Stimulated activated naive CD8-positive, alpha-beta T cell treated with anti-CD3 and anti-CD28 coated beads, Interleukin-15, amount 100 ng/mL, for 72 hours (primary cell): ENCODE data around the gene PFKFB3.
A peak's percentile ranks its signal among the peaks of the same experiment; 100 is the strongest.
"Not testable (repeated sequence)": the region's sequence is repeated elsewhere in the genome, so short reads cannot be mapped to it uniquely, and the experiment has no call there.

Experiments
- ATAC-seq: fragments of 150-1000 bp; cut with Tn5 transposase; 2 replicates; pipeline ENCODE4 v1.10.0; 2021; ENCODE audit warnings: mild to moderate bottlenecking, moderate library complexity
- DNase-seq, 2 donors: peaks; one replicate each; pipeline ENCODE4 v3.0.0; 2021 to 2022
- H3K27ac Mint-ChIP-seq, 2 donors: one replicate each; pipeline ENCODE4 v1.8.0; 2022; ENCODE audit warnings: mild to moderate bottlenecking in 2 of 2, mixed read lengths in 2 of 2, moderate library complexity in 2 of 2
- H3K27me3 Mint-ChIP-seq: one replicate; pipeline ENCODE4 v1.8.0; 2022; ENCODE audit warnings: mixed read lengths
- H3K4me1 Mint-ChIP-seq: one replicate; pipeline ENCODE4 v1.8.0; 2022; ENCODE audit warnings: mild to moderate bottlenecking, mixed read lengths
- H3K4me3 Mint-ChIP-seq, 2 donors: one replicate each; pipeline ENCODE4 v1.8.0; 2022; ENCODE audit warnings: mild to moderate bottlenecking in 2 of 2, mixed read lengths in 2 of 2, moderate library complexity in 1 of 2
- H3K9me3 Mint-ChIP-seq, 2 donors: one replicate each; pipeline ENCODE4 v1.8.0; 2022; ENCODE audit warnings: mixed read lengths in 2 of 2

Gene PFKFB3

DNA sequence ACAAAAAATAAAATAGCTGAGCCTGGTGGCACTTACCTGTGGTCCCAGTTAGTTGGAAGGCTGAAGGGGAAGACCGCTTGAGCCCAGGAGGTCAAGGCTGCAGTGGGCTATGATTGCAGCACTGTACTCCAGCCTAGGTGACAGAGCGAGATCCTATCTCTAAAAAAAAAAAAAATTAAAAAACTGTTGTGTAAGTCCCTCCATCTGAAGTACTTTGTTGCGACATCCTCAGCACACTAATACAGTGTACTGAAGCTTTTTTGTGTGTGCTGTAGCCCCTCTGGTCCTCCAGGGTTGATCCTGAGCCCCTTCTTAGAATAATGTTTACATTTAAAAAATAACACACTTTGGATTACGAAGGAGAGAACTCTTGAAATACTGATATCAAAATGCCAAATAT is 71.3 kb downstream of the PFKFB3 start:
- no peaks in the 10 kb centered on the region for H3K27me3 Mint-ChIP-seq
- peaks cover 74% of the 10 kb centered on the region for H3K4me1 Mint-ChIP-seq
- ATAC-seq (no peak), DNase-seq (no peak)
- peaks cover 0 to 11% of the 10 kb centered on the region in 2 donors for H3K9me3 Mint-ChIP-seq
- H3K27ac Mint-ChIP-seq = no peak overlapping the region
- no peak overlapping the region for H3K4me3 Mint-ChIP-seq

DNA sequence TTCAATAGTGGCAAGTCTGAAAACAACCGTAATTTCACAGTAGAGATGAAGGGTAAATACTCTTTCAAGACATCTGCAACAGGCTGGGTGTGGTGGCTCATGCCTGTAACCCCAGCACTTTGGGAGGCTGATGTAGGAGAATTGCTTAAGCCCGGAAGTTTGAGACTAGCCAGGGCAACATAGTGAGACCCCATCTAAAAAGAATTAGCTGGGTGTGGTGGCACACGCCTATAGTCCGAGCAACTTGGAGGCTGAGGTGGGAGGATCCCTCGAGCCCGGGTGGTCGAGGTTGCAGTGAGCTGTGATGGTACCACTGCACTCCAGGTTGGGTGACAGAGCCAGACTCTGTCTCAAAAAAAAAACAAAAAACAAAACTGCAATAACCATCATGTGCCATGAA is 71.8 kb downstream of the PFKFB3 start:
- H3K27ac Mint-ChIP-seq = no peak overlapping the region
- ATAC-seq = no peak
- H3K9me3 Mint-ChIP-seq = peaks cover 0 to 11% of the 10 kb centered on the region in 2 donors
- peaks cover 72% of the 10 kb centered on the region for H3K4me1 Mint-ChIP-seq
- peak overlapping the region in 1 of 2 donors; percentile 78 for H3K4me3 Mint-ChIP-seq
- H3K27me3 Mint-ChIP-seq = no peaks in the 10 kb centered on the region
- DNase-seq = no peak

GRCh38 chr10:6275022-6275997 is 72.6 kb downstream of the PFKFB3 start:
- peaks cover 0 to 11% of the 10 kb centered on the region in 2 donors for H3K9me3 Mint-ChIP-seq
- ATAC-seq (peak; percentile 80), DNase-seq (peak; percentile 69 to 93)
- peaks cover 71% of the 10 kb centered on the region for H3K4me1 Mint-ChIP-seq
- H3K27me3 Mint-ChIP-seq = no peaks in the 10 kb centered on the region
- peak overlapping the region; percentile 85 to 96 for H3K27ac Mint-ChIP-seq
- peak overlapping the region; percentile 69 to 78 for H3K4me3 Mint-ChIP-seq

DNA sequence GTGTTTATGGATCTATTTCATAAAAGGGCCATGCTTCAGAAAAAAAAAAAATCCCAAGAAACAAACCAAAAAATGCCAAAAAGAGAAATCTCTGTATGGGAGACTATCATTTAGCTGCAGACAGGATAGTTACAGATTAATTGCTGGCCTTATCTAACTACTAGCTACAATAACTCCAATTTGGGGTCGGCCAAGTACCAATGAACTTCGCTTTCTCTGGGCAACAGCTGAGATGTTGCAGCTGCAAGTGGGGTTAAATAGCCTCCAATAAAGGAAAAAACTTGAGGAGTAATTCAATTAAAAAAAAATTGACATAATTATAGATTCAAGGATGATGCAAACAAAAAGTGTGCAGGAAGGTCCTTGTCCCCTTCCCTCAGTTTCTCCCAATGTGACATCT is 73.6 kb downstream of the PFKFB3 start:
- Mint-ChIP-seq H3K27ac (no peak overlapping the region), H3K4me1 (peaks cover 64% of the 10 kb centered on the region), H3K27me3 (no peaks in the 10 kb centered on the region), H3K4me3 (peak overlapping the region in 1 of 2 donors; percentile 78), H3K9me3 (peaks cover 0 to 11% of the 10 kb centered on the region in 2 donors)
- ATAC-seq (no peak), DNase-seq (no peak)

GRCh38 chr10:6278519-6279120 is 75.9 kb downstream of the PFKFB3 start:
- Mint-ChIP-seq H3K27me3 (no peaks in the 10 kb centered on the region), H3K4me1 (peaks cover 46% of the 10 kb centered on the region), H3K27ac (no peak overlapping the region), H3K4me3 (no peak overlapping the region), H3K9me3 (peaks cover 0 to 11% of the 10 kb centered on the region in 2 donors)
- ATAC-seq (no peak), DNase-seq (no peak)

DNA sequence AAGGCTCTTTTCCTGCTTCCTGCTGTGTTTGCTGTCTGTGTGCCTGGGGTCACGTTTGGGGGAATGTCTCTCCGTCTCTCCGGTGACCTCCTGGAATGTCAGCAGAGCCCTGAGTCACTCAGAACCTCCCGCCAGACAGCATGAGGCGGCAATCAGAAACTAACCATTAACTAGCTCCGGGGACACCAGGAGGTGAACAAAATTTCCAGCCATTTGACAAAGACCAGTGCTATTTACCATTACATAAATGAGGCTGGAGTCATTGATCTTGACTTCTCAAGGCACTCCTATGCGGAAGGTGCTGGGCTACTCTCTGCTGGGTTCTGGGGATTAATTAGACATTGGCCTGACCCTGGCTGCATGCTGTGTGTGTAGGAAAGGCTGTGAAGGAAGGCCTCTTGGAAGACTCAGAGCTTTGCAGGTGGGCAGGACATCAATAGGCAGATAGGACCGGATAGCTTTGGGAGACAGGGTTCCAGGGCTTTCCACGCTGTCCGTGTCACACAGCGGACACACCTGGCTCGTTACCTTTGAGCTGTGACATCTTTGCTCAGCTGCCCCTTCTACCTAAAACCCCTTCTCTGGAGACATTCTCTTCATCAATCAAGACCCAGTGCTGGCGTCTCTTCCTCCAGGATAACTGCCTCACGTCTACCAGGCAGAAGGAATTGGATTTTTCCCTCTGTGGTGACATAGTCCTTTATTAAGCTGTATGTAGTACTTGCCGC is 77.0 kb downstream of the PFKFB3 start:
- H3K4me3 Mint-ChIP-seq = no peak overlapping the region
- H3K9me3 Mint-ChIP-seq = peaks cover 0 to 11% of the 10 kb centered on the region in 2 donors

DNA sequence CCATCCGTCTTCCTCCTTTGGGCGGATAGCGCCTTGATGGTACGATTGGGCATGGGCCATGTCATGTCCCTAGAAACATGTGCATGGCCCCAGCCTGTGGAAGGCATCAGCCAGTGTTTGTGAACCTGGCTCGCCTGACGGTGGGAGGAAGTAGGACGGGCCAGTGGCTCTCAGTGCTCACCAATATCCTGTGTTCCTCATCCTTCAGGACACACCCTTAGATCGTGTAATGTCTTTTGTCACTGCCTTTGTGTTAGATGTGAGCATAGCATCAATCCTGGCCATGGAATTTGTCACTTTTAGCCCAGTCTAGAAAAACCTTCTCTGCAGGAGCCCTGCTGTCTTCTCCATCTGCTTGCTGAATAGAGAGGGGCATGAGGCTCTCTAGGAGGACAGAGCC is 77.6 kb downstream of the PFKFB3 start:
- ATAC-seq (no peak), DNase-seq (no peak)
- Mint-ChIP-seq H3K27ac (no peak overlapping the region), H3K4me1 (peaks cover 36% of the 10 kb centered on the region), H3K27me3 (no peaks in the 10 kb centered on the region), H3K4me3 (no peak overlapping the region), H3K9me3 (peaks cover 0 to 11% of the 10 kb centered on the region in 2 donors)

More for the DNA sequence above, 77.0 kb downstream of the PFKFB3 start:
- peaks cover 41% of the 10 kb centered on the region for H3K4me1 Mint-ChIP-seq
- ATAC-seq = no peak
- H3K27ac Mint-ChIP-seq = peak overlapping the region in 1 of 2 donors; percentile 53
- no peak for DNase-seq
- no peaks in the 10 kb centered on the region for H3K27me3 Mint-ChIP-seq

GRCh38 chr10:6282454-6282958 is 79.8 kb downstream of the PFKFB3 start:
- ATAC-seq = no peak
- Mint-ChIP-seq H3K4me3 (no peak overlapping the region), H3K4me1 (peaks cover 16% of the 10 kb centered on the region), H3K27ac (no peak overlapping the region), H3K27me3 (no peaks in the 10 kb centered on the region), H3K9me3 (peaks cover 0 to 2% of the 10 kb centered on the region in 2 donors)
- DNase-seq = no peak

GRCh38 chr10:6283655-6284054 is 80.9 kb downstream of the PFKFB3 start:
- ATAC-seq (no peak), DNase-seq (no peak)
- Mint-ChIP-seq H3K27me3 (no peaks in the 10 kb centered on the region), H3K27ac (no peak overlapping the region), H3K4me3 (no peak overlapping the region), H3K9me3 (no peaks in the 10 kb centered on the region), H3K4me1 (peaks cover 13% of the 10 kb centered on the region)

DNA sequence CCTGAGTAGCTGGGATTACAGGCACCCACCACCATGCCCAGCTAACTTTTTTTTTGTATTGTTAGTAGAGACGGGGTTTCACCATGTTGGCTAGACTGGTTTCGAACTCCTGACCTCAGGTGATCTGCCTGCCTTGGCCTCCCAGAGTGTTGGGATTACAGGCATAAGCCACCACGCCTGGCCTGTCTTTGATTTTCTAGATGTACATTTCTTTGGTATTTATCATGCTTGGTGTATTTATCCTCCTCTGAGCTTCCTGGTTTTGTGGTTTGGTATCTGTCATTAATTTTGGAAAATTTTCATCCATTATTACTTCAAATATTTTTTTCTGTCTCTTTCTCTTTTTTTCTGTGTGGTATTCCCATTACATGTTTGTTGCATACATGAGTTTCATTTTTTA is 87.9 kb downstream of the PFKFB3 start:
- not testable (repeated sequence) for H3K27ac Mint-ChIP-seq, ATAC-seq, H3K4me3 Mint-ChIP-seq, H3K27me3 Mint-ChIP-seq, DNase-seq
- peaks cover 47% of the 10 kb centered on the region for H3K4me1 Mint-ChIP-seq
- peaks cover 12 to 19% of the 10 kb centered on the region in 2 donors for H3K9me3 Mint-ChIP-seq

DNA sequence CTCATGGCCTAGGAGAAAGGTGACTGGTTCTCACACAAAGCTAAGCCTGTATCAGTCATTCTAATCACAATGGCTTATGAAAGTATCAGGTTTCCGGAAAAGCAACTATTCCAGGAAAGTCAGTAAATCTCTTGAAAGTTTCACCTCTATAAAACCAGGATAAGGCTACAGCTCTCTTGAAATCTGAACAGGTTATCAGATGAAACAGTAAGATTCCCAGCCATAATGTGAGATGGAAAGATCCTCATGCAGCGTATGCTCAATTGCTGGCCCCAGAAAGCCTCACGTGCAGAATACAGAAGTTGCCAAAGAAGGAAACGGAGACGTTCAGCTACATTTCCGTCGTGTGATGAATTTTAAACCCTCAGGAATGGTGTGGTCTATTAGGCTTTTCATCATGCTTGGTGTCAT is 90.0 kb downstream of the PFKFB3 start:
- no peak overlapping the region for H3K4me3 Mint-ChIP-seq
- no peak overlapping the region for H3K27ac Mint-ChIP-seq
- peaks cover 68% of the 10 kb centered on the region for H3K4me1 Mint-ChIP-seq
- DNase-seq (no peak), ATAC-seq (no peak)
- no peaks in the 10 kb centered on the region for H3K27me3 Mint-ChIP-seq
- peaks cover 12 to 19% of the 10 kb centered on the region in 2 donors for H3K9me3 Mint-ChIP-seq

- H3K27me3 Mint-ChIP-seq, ATAC-seq: not testable (repeated sequence)
- Mint-ChIP-seq H3K27ac (peak overlapping the region; percentile 23 to 80), H3K4me1 (peaks cover 89% of the 10 kb centered on the region), H3K4me3 (peak overlapping the region in 1 of 2 donors; percentile 70), H3K9me3 (peaks cover 12 to 19% of the 10 kb centered on the region in 2 donors)
- peak; percentile 31 to 57 for DNase-seq
Measured at GRCh38 chr10:6296425-6296824, 93.7 kb downstream of the PFKFB3 start.

DNA sequence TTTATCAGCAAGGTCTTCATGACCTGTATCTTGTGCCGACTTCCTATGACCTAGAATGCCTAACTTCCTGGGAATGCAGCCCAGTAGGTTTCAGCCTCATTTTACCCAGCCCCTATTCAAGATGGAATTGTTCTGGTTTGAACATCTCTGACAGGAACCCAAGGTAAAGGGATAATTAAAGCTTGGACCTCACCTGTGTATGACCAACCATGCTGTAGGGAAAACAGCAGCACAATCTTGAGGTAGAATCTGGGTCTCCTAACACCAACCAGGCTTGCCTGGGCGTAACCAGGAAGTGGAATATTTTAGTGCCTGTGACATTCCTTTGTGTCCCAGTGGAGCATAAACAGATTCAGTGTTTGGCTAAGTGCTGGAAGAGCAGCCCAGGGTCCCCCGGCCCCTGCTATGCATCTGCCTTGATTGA is 94.1 kb downstream of the PFKFB3 start:
- no peaks in the 10 kb centered on the region for H3K27me3 Mint-ChIP-seq
- H3K27ac Mint-ChIP-seq = peak overlapping the region in 1 of 2 donors; percentile 79
- H3K4me1 Mint-ChIP-seq = peaks cover 88% of the 10 kb centered on the region
- H3K4me3 Mint-ChIP-seq = no peak overlapping the region
- ATAC-seq (no peak), DNase-seq (no peak)
- peaks cover 12 to 19% of the 10 kb centered on the region in 2 donors for H3K9me3 Mint-ChIP-seq

DNA sequence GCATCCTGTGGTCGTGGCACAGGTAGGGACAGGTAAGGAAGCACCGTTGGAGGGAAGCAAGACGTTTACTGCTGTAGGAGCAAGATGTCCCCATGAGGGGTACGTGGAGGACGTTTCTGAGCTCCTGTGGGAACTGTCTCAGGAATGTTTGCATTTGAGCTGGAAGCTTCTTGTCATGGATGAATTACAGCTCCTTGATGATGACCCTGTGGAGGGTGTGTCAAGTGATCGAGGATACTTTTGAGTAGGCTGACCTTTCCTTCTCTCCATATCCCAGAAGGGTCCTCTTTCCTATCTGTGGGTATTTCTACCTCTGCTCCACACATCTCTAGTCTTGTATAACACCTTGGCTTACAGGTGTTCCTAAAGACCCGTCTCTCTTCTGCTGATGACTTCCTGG is 94.8 kb downstream of the PFKFB3 start:
- peaks cover 82% of the 10 kb centered on the region for H3K4me1 Mint-ChIP-seq
- no peak overlapping the region for H3K27ac Mint-ChIP-seq
- H3K9me3 Mint-ChIP-seq = peaks cover 12 to 16% of the 10 kb centered on the region in 2 donors

GRCh38 chr10:6297951-6298381 is 95.2 kb downstream of the PFKFB3 start:
- no peak overlapping the region for H3K27ac Mint-ChIP-seq
- ATAC-seq = no peak

More for the DNA sequence above, 94.8 kb downstream of the PFKFB3 start:
- H3K27me3 Mint-ChIP-seq = no peaks in the 10 kb centered on the region
- ATAC-seq (no peak), DNase-seq (no peak)
- peak overlapping the region in 1 of 2 donors; percentile 6 for H3K4me3 Mint-ChIP-seq

More at GRCh38 chr10:6297951-6298381, 95.2 kb downstream of the PFKFB3 start:
- Mint-ChIP-seq H3K4me3 (peak overlapping the region in 1 of 2 donors; percentile 6), H3K4me1 (peaks cover 77% of the 10 kb centered on the region), H3K27me3 (no peaks in the 10 kb centered on the region), H3K9me3 (peaks cover 12% of the 10 kb centered on the region in 2 donors)
- no peak for DNase-seq
